WI38 (cell line): Measurements from ENCODE around the gene CEBPZOS.

ENCODE experiments used
- H3K4me3 ChIP-seq: 2 replicates; pipeline ENCODE4 v1.5.1; 2011; ENCODE audit warnings: low read depth, mild to moderate bottlenecking, control low read depth, low read length
- TF ChIP-seq, protein P1 (sequence below): IDR thresholded peaks from 2 replicates; pipeline ENCODE4 v1.5.1; 2012; ENCODE audit warnings: low read depth, mild to moderate bottlenecking, control low read depth, low read length

CEBPZOS gene

DNA sequence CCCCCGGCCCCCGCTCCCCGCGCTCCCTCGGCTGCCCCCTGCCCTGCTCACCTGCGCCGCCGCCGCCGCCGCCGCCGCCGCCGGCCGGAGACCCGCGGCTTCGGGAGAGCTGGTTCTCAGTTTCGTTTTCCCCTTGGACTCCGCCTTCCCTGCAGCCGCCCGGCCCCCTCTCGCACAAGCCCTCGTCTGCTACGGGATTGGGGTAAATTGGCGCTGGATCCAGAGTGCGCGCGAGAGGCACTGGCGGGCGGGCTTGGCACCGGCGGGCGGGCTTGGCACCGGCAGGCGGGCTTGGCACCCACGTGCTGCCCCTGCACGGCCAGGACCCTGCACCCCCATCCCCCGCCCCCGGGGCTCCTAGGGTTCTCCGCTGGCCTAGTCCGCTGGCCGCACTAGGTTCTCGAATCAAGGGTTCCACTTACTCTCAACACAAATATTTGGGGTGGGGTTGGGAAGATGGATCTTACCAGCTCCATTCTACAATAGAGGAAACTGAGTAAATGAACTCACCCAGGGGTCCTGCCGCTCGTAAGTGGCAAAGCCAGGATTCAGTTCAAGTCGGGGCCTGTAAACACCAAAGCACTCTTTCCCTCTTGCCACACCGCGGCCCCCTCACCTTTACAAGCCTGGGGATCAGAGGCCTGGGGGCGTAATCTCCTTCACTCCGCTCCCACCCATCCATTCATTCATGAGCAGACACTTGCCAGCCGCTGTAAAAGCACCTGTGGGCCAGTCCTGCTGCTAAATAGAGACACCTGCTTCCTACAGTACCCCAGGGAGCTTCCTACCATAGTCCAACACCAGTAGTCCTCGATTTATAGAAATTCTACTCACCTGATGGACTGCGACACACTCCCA lies 39.2 kb upstream of the CEBPZOS start, which contains the start of gene EIF2AK2:
Gene EIF2AK2, minus strand, starts transcription at position 124 of the 858 bp plus-strand sequence. CDS start 9,174 bp downstream, outside the sequence.
- TF ChIP-seq, protein P1, sequence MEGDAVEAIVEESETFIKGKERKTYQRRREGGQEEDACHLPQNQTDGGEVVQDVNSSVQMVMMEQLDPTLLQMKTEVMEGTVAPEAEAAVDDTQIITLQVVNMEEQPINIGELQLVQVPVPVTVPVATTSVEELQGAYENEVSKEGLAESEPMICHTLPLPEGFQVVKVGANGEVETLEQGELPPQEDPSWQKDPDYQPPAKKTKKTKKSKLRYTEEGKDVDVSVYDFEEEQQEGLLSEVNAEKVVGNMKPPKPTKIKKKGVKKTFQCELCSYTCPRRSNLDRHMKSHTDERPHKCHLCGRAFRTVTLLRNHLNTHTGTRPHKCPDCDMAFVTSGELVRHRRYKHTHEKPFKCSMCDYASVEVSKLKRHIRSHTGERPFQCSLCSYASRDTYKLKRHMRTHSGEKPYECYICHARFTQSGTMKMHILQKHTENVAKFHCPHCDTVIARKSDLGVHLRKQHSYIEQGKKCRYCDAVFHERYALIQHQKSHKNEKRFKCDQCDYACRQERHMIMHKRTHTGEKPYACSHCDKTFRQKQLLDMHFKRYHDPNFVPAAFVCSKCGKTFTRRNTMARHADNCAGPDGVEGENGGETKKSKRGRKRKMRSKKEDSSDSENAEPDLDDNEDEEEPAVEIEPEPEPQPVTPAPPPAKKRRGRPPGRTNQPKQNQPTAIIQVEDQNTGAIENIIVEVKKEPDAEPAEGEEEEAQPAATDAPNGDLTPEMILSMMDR, result no peak
- peak within 1 kb of the TSS; percentile 91 for H3K4me3 ChIP-seq

DNA sequence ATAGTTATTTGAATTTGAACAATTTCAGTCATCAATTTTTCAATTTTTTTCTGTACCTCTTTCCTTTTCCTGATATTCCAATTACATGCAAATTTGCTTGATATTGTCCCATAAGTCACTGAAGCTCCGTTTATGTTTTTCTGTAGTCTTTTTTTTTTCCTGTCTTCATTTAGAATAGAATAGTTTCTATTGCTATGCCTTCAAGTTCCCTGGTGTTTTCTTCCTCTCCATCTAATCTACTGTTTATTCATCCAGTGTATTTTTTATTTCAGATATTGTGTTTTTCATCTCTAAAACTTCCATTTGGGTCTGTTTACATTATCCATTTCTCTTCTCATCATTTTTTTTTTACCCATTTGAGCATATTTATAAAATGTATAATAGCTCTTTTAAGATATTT lies 31.5 kb upstream of the CEBPZOS start:
- no peak overlapping the region for H3K4me3 ChIP-seq
- TF ChIP-seq, protein P1, result no peak

DNA sequence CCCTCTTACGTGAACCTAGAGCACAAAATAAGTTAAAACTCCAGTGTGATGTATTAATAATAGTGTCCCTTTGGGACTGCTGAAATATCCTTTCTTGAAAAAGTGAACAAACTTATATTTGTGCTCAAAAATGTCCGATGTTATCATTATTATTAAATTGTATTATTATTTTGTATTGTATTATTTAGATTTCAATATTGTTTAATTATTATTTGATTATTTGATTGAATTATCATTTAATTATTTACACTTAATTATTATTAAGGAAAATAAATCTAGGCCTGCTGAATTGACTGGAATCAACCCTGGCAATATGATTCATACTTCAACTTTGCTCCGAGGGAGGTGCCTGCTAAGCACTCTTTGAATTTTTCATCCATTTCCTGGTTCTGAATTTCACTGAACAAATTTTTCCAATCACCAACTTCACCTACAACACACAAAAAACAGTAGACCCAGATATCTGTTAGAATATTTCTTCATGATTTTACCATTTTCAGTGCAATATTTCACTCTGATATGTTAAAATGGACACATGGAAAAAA lies 28.6 kb upstream of the CEBPZOS start:
- no peak overlapping the region for H3K4me3 ChIP-seq
- TF ChIP-seq, protein P1, result no peak

DNA sequence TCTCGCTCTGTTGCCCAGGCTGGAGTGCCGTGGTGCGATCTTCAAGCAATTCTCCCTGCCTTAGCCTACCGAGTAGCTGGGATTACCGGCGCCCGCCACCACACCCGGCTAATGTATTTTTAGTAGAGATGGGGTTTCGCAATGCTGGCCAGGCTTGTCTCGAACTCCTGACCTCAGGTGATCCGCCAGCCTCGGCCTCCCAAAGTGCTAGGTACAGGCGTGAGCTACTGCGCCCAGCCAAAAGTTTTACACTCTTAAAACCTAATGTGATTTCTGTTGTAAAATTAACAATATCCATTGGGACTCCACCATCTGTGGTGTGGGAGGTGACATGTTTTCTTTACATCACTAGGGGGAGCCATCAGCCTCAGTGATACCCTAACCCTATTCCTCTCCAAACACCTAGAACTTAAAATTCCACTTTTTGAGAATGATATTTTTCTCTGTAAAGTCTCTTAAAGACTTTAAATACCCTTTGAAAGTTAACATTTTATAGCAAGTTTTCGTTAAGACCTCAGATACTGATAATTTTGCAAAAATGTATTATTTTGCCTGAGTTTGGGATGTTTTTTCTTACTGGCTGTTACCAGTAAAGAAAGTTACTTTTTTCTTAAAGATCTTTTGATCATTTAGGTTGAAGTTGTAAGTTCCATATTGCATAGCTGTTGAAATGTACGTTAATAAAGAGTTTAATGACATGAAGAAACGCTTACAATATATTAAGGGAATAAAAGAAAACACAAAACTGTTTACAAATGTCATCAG lies 27.9 kb upstream of the CEBPZOS start:
- TF ChIP-seq, protein P1, result peak; percentile 61

DNA sequence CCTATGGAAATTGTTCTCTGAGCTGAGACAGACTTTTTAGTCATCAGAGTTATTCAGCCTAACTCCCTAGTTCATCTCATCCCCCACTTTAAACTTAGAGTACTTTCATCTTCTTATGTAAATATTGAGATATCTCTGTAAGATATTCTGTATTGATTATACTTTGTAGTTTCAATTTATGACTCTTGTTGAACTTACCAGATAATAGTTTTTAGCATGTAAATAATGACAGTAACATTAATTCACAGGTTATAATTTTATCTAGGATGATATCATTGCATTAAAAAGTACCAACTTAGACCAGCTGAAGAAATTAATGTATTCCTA lies 24.7 kb upstream of the CEBPZOS start:
- TF ChIP-seq, protein P1, result no peak
- no peak overlapping the region for H3K4me3 ChIP-seq

More for the DNA sequence above, 27.9 kb upstream of the CEBPZOS start:
- H3K4me3 ChIP-seq, result no peak overlapping the region

DNA sequence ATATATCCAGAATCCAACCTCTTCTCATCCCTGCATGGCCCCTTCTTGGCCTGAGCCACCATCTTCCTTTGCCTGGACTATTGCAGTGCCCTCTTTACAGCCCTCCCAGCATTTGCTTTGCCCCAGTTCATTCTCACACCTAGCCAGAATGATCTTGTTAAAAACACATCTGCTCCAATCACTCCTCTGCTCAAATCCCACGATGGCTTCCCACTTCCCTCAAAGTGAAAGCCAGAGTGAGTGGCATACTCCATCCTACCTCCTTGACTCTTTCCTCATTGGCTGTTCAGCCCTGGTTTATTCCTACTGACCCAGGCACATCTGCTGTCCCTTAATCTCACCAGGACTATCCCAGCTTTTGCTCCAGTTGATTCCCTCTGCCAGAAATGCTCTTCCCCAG lies 22.6 kb upstream of the CEBPZOS start:
- TF ChIP-seq, protein P1, result no peak

More for the DNA sequence above, 22.6 kb upstream of the CEBPZOS start:
- H3K4me3 ChIP-seq, result no peak overlapping the region
